ENCODE data around the gene MSH4.

DNA sequence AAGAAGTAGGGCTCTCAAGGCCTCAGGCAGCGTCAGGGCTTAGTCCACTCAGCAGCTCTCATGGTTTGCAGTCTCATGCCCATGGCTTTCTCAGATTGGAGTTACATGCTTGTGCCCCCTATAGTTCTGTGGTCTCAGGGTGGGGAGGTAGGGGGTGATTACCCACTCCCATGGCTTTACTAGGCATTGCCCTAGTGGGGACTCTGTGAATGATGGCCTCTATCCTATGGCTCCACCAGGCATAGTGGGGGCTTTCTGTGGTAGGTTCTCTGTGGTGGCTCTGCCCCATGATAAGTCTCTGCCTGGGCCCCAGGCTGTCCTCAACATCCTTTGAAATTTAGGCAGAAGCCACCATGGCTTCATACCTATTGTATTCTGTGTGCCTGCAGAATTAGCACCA is 48.9 kb downstream of the MSH4 start:
- TF ChIP-seq FOXK2 (IDR thresholded peaks at IDR 0.05) (no peak), FOXA1 (IDR thresholded peaks at IDR 0.05) (no peak)
